ENCODE measurements around the gene VAPB. TPM values are rescaled to one million over a fixed set of nuclear protein-coding genes. Genes with fewer than 3 reads are reported as not detected.

The VAPB gene
- total RNA-seq, 1 experiment from 2014 or later = 65.1 TPM

- Histone ChIP-seq H3K79me1 (ENCODE audit: insufficient read depth, low read depth, low read length, poor library complexity, severe bottlenecking) (no peaks in the 10 kb centered on the region), H3K9ac (ENCODE audit: extremely low read depth, insufficient read length, low read length) (no peak overlapping the region), H3K27me3 (ENCODE audit: insufficient read depth, low read length) (no peaks in the 10 kb centered on the region), H3K9me3 (ENCODE audit: control insufficient read depth, low read depth, low read length) (no peaks in the 10 kb centered on the region), H3K79me2 (ENCODE audit: insufficient read depth, low read length) (no peaks in the 10 kb centered on the region), H4K20me1 (ENCODE audit: control insufficient read depth, insufficient read depth, insufficient read length) (no peaks in the 10 kb centered on the region), H2AK5ac (ENCODE audit: insufficient read length, low read length) (no peak overlapping the region), H3K23ac (ENCODE audit: insufficient read length, low read depth, low read length) (no peak overlapping the region), H3K18ac (ENCODE audit: insufficient read length, low read depth, low read length) (no peak overlapping the region), H3K4me1 (ENCODE audit: insufficient read depth, low read length) (no peaks in the 10 kb centered on the region), H2BK12ac (ENCODE audit: insufficient read length, low read depth, low read length) (no peak overlapping the region), H3K4me2 (ENCODE audit: insufficient read depth, insufficient read length, low read length) (no peak overlapping the region), H3K56ac (ENCODE audit: insufficient read length, low read depth, low read length) (no peak overlapping the region), H3K23me2 (ENCODE audit: insufficient read length, low read depth, low read length, poor library complexity, severe bottlenecking) (no peaks in the 10 kb centered on the region), H3K27ac (ENCODE audit: insufficient read length, low read depth, low read length) (no peak overlapping the region), H3K14ac (ENCODE audit: insufficient read depth, low read length) (no peak overlapping the region), H2BK5ac (ENCODE audit: insufficient read length, low read length) (no peak overlapping the region), H3K4ac (ENCODE audit: low read depth, low read length) (no peak overlapping the region), H4K91ac (ENCODE audit: insufficient read length, low read depth, low read length) (no peak overlapping the region), H4K8ac (replicated peaks; ENCODE audit: insufficient read length, low read depth, low read length) (no peak overlapping the region), H2BK120ac (ENCODE audit: low read depth, low read length, poor library complexity, severe bottlenecking) (no peak overlapping the region), H4K5ac (ENCODE audit: insufficient read length, low read depth, low read length) (no peak overlapping the region), H2BK20ac (ENCODE audit: low read depth, low read length, poor library complexity, severe bottlenecking) (no peak overlapping the region), H2BK15ac (ENCODE audit: low read depth, low read length) (no peak overlapping the region), H2AFZ (ENCODE audit: low read length) (no peak overlapping the region), H3T11ph (ENCODE audit: low read length) (no peak overlapping the region)
- whole genome bisulfite sequencing (ENCODE audit: extremely low coverage, insufficient read length, low lambda C conversion rate) = no CpG with 5 or more reads among the region's 12 CpGs
- Mint-ChIP-seq H3K27ac (0 out of 7 replicates have a peak overlapping the region, but pooled peaks of 1 of the 3 experiments have one; percentile 49), H3K27me3 (ENCODE audit: low read depth) (no peaks in the 10 kb centered on the region), H3K4me3 (no peak overlapping the region), H3K9me3 (no peaks in the 10 kb centered on the region), H3K36me3 (ENCODE audit: insufficient read depth in 1 of 3, low read depth in 3 of 3) (no peaks in the 10 kb centered on the region), H3K4me1 (peaks cover 0 to 9% of the 10 kb centered on the region in 2 experiments; a peak in 2 of 4 replicates)
- DNase-seq = no peak
- TF ChIP-seq, protein P1, sequence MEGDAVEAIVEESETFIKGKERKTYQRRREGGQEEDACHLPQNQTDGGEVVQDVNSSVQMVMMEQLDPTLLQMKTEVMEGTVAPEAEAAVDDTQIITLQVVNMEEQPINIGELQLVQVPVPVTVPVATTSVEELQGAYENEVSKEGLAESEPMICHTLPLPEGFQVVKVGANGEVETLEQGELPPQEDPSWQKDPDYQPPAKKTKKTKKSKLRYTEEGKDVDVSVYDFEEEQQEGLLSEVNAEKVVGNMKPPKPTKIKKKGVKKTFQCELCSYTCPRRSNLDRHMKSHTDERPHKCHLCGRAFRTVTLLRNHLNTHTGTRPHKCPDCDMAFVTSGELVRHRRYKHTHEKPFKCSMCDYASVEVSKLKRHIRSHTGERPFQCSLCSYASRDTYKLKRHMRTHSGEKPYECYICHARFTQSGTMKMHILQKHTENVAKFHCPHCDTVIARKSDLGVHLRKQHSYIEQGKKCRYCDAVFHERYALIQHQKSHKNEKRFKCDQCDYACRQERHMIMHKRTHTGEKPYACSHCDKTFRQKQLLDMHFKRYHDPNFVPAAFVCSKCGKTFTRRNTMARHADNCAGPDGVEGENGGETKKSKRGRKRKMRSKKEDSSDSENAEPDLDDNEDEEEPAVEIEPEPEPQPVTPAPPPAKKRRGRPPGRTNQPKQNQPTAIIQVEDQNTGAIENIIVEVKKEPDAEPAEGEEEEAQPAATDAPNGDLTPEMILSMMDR (conservative IDR thresholded peaks at IDR 0.05) = no peak
Observed at GRCh38 chr20:58469616-58470015, 80.6 kb downstream of the VAPB start.
